ENCODE data around the gene PPM1M.

PPM1M gene

GRCh38 chr3:52216585-52217408 lies 28.8 kb upstream of the PPM1M start:
- DNase-seq = peak; percentile 49

DNA sequence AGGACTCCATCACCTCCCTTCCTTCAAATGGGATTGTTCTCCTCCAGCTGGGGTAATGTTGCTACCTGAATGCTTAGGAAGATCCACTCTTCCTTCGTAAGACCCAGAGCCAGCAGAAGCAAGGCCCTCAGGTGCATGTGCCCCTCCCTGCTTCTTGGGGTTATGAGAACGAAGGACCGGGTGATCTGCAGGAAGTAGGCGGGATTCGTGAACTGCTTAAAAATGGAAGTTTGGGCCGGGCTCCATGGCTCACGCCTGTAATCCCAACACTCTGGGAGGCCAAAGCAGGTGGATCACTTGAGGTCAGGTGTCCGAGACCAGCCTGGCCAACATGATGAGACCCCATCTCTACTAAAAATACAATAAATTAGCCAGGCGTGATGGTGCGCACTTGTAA lies 28.2 kb upstream of the PPM1M start:
- DNase-seq = no peak

- no peak for DNase-seq
Observed at GRCh38 chr3:52218026-52218425, 27.5 kb upstream of the PPM1M start.

DNA sequence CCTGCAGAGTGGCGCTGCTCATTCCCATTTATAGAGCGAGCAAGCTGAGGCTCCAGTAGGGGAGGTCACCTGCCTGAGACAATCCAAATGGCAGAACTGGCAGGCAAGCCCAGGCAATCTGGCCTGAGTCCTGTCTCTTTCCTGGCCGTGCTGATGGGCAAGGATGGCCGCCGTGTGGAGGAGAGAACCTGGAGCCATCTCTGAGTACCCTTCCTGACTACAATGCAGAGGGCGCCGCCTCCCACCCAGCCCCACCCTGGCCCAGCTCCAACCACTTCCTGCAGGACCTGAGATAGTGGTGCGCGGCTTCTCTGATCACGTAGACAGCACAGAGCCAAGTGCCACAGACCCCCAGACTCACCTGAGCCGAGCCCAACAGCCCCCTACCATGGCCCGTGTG lies 27.1 kb upstream of the PPM1M start:
- DNase-seq = no peak

DNA sequence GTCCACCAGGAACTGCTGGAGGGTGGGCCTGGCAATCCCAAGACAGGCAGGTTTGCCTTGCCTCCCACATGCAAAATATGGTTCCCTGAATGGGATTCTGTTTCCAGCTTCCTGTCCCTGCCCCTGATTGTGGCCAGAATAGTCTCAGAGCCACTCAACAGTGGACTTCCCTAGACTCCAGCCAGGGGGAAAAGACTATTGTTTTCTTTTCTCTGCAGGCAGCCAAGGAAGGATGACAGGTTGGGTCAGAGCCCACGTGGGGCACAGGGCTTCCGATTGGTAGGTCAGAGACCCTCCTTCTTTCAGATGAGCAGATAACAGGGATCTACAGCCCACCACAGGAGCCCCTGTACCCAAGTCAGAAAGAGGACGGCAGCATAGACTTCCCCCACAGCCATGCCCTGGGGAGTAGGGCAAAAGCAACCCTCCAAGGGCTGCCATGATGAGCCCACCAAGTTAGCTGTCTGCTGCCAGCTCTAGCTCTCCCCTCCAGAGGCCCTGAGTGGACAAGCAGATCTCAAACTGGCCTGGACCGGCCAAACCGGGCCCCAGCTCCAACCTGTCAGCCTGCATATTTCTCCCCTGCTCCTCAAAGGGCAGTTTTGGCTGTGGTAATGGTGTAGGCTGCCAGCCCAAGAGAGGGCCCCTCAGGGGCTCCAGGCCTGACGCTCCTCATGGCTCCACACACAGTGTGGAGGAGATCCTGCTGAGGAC lies 26.5 kb upstream of the PPM1M start:
- DNase-seq = no peak

DNA sequence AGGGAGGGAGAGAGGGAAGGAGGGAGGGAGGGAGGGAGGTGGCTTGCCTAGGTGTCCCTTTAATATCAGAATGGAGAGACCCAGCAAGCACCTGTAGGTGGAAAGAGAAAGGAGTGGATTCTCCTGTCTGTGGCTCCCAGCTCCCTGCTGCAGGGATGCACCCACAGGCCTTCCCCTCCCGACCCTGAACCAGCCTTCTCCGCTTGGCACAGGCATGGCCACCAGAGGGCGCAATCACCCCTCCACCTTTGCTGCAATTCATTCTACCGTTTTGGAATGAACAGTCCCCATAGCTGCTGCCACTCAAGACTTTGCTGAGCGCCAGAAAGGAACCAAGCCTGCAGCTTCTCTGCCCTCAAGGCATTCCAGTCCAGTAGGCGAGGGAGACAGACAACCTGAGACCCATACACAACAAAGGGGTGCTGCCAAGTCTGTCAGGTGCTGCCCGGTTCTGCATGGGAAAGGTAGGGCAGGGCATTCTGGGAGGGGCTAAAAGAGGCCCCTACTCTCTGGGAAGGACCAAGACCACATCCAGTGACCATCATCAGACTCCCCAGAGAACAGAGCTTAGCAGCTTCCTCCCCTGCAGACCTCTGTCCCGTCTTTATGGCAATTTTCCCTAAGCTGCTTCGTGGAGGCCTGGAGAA lies 25.1 kb upstream of the PPM1M start:
- peak; percentile 48 for DNase-seq

- DNase-seq = no peak
Observed at GRCh38 chr3:52221141-52221562, 24.4 kb upstream of the PPM1M start.

- no peak for DNase-seq
Observed at GRCh38 chr3:52221563-52222318, 23.8 kb upstream of the PPM1M start.

DNA sequence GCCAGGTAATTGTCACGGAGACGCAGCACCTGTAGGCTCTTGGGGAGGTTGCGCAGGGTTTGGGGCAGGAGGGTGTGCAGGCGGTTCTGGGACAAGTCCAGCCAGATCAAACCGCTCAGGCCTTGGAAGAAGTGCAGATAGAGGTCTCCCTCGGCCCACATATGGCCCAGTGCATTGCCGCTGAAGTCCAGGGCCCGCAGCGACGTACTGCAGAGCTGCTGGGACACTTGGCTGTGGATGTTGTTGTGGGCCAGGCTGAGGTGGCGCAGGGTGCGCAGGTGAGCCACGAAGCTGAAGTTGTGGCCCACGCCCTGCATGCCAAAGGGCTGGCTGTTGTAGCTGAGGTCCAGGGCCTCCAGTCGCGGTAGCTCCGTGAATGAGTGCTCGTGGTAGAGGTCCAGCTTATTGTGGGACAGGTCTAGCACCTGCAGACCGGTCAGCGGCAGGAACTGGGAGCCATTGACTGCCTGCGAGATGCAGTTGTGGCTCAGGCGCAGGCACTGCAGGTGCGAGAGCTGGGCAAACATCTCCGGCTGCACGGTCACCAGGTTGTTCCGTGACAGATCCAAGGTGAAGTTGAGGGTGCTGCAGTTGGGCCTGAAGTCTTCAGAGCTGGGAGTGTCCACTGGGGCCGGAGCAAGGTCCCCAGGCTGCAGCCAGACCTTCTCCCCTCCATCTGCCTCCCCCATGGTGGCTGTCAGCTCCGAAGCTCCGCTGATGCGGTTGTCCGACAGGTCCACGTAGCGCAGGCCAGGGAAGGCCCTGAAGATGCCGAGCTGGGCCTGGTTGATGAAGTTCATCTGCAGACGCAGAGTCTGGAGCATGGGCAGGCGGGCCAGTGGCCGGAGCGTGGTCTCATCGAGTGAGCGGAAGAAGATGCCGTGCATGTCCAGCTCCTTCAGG lies 23.0 kb upstream of the PPM1M start:
- DNase-seq = no peak

DNA sequence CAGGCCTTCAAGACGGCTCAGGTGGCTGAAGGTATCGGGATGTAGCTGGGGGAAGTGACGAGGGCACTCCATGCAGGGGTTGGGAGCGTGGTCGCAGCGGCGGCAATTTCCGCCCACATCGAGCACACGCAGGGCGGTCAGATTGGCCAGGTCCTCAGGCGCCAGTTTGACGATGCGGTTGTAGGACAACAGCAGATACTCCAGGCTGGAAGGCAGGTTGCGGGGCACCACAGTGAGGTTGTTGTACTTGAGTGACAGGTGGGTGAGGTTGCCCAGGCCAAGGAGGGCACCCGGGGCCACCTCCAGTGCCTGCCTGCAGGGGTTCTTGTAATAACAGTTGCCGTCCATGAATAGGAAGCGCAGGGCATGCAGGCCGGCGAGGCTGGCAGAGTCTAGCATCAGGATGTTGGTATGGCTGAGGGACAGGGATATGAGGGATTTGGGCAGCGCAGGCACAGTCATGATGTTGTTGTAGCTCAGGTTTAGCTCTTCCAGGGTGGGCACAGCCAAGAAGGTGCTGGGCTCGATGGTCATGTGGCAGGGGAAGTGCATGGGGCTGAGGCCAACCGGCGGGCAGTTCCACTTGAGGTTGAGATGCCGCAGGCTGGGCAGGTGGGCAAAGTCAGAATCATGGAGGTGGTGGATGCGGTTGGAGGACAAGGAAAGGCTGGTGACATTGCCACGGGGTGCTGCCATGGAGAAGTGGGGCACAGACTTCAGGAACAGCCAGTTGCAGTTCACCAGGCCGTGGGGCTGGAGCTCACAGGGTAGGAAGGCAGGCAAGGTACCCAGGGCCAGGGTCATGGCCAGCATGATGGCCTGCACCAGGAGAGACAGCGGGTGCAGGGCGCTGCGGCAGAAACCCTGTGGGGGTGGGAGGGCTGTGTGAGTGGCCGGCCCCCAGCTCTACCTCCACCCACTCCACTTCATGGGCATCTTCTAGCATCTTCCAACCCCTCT lies 21.8 kb upstream of the PPM1M start:
- no peak for DNase-seq

DNA sequence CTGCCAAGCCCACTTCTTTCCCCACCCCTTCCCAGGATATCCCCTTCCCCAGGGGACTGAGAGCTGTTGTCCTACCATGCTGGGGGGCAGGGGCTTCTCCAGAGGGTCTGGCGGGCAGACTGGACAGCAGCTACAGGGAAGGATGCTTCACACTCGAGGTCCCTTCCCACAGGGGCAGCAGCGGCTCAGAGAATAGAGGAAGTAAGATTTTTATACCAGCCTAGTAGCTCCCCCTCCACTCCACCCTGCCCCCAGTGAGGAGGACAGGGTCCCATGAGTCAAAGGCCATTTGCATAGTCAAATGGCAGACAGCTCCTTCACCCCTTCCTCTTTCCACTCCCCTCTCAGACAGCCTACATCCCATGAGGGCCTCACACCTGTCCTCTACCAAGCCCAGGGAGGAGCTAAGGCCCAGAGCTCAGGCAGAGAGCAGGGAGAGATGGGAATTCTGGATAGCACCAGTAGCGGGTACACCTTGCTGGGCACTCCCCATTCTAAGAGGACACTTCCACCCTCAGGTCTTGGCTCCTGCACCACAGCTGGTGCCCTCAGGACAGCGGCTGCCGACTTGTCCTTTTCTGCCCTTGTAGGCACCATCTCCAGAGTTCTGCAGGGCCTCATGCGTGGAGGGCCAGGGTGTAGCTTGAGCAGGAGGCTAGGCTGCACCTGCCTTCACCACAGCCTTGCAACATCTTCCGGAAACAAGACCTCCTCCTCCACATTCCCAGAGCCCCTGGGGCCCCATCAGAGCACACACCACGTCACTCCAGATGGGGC lies 19.9 kb upstream of the PPM1M start, which contains the start of gene TLR9:
Gene TLR9 (minus strand): TSS at position 194 of the 777 bp plus-strand sequence. CDS start 116 bp downstream, at position 78.
- DNase-seq = peak; percentile 95

- DNase-seq = peak; percentile 41
Observed at GRCh38 chr3:52226229-52226817, 19.2 kb upstream of the PPM1M start.

- no peak for DNase-seq
Observed at GRCh38 chr3:52227117-52227516, 18.4 kb upstream of the PPM1M start.

DNA sequence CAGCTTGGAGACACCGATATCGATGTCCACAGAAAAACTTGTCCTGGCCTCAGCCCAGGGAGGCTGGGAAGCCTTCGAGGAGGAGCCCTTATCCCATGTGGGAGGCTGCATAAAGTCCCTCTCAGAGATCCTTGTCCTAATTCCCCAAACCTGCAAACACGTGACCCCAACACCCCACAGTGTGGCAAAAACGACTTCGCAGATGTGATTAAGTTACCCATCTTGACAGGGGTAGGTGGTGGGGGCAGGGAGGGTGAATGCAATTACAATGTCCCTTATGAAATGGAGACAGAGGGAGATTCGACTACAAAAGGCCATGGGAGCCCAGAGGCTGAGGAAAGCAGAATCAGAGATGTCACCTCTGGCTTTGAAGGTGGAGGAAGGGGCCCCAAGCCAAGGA lies 17.8 kb upstream of the PPM1M start:
- DNase-seq = no peak

GRCh38 chr3:52228266-52228665 lies 17.3 kb upstream of the PPM1M start:
- no peak for DNase-seq

DNA sequence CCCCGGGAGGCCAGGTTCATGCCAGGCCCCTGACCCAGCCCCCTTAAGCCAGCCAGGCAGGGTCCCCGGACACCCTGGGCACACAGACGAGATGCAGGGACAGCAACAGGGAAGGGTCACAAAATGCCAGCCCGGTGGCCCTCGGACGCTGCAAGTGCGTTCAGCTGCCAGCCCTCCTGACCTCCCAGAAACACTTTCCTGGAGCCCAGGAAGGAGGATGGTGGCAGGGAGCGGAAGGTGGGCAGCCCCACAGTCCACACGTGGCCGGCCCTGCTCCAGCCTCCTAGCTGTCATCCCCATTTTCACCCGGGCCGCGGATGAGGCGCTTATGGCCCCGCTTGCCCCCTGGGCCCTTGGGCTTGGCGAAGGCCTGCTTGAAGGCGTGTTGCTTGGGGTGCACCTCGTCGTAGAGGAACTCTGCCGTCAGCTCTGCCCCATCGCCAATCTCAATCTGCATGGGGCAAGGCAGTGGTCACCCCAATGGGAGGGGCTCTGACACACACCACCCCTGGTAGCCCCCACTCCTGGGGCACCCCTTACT lies 16.7 kb upstream of the PPM1M start:
- DNase-seq = no peak

DNA sequence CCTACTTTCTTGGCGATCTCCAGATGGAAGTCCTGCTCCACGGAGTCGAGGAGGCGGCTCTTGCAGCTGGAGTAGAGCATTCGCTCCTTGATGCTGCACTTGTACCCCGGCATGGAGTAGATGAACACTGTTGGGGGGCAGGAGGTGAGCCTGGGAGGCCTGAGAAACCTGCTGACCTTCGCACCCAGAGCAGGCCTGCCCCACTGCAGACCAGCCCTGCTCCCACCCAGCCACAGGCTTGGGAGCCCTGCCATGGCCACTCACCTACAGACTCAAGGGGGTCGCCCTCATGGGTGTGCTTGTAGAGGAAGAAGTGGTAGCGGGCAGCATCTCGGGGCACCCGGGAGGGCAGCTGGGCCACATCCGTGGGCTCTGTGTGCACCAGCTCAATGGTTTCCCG lies 15.9 kb upstream of the PPM1M start:
- no peak for DNase-seq

DNA sequence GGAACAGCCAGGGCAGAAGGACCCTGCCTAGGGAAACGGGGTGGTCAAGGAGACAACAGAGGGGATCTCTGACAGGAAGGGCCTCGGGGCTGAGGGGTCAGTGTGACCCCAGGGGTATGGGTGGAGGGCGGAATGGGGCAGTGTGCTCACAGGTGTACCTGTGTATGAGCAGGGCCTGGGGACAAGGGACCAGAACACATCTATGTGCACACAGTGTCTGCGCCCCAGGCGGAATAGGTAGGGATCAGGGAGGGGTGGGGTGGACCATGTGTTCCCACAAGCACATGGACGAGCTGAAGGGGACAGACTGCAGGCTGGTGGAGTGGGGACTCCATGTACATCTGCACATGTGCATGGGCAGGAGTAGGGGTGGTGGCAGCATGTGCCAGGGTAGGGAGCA lies 15.1 kb upstream of the PPM1M start:
- no peak for DNase-seq

DNA sequence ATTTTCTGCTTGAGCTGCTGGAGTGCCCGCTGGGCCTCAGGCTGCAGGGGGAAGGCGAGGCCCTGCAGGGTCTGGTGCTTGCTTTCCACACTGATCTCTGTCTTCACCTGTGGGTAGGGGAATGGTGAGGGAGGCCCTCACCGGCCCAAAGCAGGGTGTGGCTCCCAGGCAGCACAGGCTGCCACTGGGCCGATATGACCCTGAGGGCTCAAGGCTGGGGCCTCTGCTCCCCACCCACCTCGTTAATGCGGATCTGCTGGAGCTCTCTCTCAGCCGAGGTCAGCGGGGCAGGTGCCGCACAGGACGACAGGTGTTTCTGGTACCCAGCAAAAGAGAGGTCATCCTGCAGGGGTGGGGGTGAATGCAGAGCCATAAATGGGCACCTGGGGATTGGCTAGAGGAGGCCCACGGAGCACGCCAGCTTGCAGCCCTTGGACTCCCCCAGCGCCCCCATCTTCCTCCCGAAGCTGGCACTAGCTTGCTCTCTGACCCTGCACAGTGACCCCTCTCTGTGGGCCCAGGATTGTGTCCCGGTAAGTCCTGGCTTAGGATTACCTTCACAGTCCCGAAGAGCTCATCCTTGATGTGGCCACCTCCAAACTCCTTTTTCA lies 14.6 kb upstream of the PPM1M start:
- DNase-seq = no peak
